CD4-positive, alpha-beta T cell treated with Interleukin-15 for 4 hours (primary cell): ENCODE data around the gene CIAO3.
A peak's percentile ranks its signal among the peaks of the same experiment; 100 is the strongest.
"Not testable (repeated sequence)": the region's sequence is repeated elsewhere in the genome, so short reads cannot be mapped to it uniquely, and the experiment has no call there.

ENCODE experiments used
- DNase-seq: peaks from one replicate; pipeline ENCODE4 v3.0.0-alpha.2; 2020; ENCODE audit warnings: low spot score

The CIAO3 gene

DNA sequence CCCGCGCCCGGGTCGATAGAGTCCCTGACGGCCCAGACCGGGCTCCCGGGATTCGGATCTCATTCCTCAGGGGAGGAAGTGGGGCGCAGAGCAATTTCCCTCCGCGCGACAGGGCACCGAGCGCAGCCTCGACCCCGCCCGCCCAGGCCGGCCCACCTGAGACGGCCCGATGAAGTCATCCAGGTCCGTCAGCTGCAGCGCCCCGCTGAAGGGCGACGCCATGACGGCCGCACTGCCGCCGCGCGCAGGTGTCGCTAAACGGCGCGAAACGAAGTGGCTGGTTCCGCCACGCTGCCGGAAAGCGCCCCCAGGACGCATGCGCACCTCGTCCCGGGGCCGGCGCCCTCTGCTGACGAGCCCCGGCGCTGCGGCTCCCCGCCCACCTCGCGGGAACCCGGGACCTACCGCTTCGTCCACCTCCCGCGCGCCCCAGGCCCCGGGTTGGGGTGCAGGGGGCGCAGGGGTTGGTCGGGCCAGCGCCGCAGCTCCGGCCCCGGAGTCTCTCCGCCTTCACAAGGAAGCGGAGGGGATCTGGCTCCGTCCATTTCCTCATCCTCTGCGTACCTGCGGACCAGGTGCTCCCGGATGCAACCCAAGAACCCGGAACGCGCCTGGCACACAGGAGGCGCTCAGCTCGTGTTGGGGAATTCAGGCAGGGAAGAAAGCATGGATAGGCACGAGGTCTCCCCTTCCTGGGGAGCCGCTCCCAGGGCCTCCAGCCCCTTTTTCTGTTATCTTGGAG is at the start of gene CIAO3:
CIAO3 (minus strand) TSS at position 234 of the 742 bp plus-strand sequence; CDS start at position 222, 12 bp downstream.
- DNase-seq, result peak; percentile 92

DNA sequence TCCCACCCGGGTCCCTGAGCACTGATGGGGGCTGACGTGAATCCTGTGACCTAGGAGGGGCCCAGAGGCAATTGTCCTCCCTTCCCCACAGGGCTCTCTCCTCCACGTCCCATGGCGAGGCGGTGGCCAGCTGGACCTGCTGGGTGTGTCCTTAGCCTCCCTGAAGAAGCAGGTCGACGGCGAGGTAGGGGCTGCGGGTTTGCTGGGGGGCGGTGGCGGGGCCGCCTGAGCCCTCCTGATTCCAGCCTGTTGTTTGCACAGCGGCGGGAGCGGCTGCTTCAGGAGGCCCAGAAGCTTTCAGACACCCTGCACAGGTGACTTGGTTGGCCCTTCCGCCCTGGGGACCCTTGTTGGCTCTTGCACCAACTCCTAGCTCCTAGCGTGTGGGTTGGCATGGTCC is 49.3 kb upstream of the CIAO3 start:
- no peak for DNase-seq

DNA sequence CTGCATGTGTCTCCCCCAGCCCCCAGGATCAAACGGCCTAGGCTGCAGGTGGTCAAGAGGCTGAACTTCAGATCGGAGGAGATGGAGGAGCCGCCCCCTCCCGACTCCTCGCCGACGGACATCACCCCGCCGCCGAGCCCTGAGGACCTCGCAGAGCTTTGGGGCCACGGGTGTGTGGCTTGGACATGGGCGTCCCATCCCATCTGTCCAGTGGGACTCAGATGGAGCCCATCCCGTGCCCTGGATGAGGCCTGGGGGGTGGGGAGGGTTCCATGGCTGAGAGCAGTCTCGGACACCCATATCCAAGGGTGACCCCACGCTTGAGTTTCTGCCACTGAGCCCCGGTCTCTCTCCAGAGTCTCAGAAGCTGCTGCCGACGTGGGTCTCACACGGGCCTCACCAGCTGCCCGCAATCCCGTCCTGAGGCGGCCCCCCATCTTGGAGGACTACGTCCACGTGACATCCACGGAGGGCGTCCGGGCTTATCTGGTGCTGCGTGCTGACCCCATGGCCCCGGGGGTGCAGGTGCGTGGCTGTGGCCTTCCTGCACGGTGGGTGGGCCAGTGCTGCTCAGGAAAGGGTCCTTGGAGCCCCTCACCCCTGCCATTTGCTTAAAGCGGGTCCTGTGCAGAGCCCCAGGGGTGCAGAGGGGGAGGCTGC is 48.5 kb upstream of the CIAO3 start:
- DNase-seq, result no peak

DNA sequence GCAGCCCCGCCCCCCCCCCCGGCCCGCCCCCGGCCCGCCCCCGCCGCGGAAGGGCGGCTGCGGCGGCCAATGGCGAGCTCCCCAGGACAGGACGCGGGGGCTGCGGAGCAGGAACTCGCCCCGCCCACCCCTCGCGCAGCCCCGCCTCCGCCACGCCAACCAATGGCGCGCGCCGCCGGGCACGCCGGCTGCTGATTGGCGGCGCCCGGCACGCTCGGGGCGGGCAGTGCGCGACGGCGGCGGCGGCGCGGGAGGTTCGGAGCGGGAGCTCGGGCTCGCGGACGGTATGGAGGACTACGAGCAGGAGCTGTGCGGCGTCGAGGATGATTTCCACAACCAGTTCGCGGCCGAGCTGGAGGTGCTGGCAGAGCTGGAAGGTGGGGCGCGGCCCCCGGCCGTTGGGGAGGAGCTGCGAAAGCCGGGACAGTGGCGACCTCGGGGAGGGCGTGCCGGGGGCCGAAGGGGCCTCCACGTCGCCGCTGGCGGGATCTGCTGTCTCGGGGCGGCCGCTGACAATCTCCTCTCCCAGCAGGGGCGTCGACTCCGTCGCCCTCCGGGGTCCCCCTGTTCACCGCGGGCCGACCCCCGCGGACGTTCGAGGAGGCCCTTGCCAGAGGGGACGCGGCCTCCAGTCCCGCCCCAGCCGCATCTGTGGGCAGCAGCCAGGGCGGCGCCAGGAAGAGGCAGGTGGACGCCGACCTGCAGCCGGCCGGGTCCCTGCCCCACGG is 47.8 kb upstream of the CIAO3 start, which contains the start of gene CHTF18:
CHTF18 (plus strand) TSS at position 222 of the 728 bp plus-strand sequence; CDS start at position 287, 65 bp downstream.
- DNase-seq, result peak; percentile 95

DNA sequence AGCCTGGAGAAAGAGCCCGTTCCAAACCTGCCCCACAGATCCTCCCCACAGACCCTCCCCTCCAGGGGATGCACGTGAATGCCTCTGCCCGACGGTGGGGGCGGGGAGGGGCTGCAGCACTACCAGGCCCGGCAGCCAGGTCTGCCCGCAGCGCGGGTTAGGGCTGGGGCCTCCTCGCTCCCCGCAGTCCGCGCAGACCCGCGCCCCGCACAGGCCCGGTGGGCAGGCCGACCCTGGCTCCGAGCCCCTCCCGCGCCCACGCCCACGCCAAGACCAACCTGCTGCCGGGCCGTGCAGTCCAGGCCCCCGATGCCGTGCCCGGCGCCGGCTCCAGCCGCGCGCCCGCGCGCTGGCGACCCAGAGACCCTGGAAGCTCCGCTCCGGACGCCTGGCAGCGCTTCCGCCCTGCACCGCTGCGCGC is 47.2 kb upstream of the CIAO3 start, which contains the start of gene RPUSD1:
RPUSD1 (minus strand) TSS at position 404 of the 421 bp plus-strand sequence. CDS start 644 bp downstream, outside the sequence.
- DNase-seq, result no peak

DNA sequence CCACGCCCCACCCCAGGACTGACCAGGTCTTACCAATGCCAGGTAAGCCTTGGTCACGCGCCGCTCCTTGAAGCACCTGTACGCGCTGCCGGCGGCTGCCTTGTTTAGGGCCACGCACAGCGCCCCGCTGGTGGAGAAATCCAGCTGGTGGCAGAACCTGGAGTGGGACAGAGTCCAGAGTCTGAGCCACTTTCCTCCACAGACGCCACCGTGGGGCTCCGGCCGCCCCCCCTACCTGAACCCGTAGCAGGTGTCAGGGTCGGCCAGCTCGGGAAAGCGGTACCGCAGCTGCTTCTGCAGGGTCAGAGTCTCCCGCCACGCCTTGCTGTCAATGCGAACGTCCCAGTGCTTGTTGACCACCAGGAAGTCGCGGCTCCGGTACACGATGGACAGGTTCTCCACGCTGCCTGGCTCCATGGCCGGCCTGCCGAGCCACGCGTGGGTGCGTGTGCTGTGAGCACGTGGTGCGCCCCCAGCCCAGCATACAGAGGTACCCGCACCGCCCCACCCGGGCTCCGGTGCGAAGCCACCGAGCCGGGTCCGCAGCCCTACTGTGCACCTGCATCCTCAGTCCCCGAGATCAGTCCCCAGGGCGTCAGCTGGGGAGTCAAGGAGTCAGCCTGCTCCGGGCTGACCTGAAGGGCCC is 46.6 kb upstream of the CIAO3 start:
- no peak for DNase-seq

DNA sequence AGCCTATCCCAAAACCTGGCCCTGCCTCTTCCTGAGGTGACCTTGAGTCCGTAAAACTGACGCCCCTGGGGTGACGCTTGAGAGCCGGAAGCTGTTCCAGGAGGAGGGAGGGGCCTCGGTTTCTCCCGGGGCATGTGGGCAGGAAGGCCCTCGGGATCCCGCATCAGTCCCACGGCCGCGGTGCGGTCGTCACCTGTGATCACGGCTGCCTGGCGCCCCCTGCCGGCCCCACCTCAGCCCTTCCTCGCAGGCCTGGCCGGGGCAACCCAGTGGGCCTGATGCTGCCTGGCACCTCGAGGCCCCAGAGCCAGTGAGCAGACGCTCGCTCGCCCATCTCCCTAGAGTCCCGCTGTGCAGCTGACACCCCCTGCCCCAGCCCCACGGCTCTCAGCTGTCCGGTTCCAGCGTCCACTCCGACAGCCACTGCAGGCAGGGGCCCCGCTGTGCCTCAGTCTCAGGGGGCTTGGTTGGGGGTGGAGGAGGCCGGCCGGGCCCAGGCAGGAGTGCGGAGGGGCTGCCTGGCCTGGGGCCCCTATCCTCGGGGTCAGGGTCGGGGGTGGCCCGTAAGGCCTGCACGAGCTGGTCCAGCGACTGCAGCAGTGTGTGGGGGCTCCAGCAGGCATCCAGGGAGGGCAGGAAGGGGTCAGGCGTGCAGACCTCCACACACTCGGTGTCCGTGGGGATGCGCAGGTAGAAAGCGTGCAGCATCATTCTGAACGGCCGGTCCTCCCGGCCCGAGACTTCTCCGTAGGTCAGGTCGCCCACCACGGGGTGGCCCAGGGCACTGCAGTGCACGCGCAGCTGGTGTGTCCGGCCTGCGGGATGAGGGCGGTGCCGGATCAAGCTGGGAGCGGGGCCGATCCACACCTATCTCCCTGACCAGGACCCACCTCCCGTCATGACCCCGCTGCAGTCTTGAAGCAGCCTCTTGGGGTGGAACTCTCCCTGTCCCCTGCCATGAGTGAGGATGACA is 45.1 kb upstream of the CIAO3 start:
- DNase-seq, result peak; percentile 74

DNA sequence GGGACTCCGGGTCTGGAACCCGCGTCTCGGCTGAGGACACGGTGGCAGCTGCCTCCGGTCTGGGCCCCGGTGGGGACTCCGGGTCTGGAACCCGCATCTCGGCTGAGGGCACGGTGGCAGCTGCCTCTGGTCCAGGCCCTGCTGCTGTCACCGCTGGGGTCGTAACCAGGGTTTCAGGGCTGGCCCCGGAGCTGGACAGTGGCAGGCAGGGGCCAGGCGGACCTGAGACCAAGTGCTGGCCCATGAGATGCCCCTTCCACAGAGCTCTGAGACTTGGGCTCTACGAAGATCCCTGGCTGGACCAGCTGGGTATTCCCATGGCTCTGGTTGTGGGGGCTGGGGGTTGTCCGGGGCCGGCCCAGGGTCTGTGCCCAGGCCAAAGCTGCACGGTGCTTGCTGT is 43.6 kb upstream of the CIAO3 start:
- DNase-seq, result no peak

DNA sequence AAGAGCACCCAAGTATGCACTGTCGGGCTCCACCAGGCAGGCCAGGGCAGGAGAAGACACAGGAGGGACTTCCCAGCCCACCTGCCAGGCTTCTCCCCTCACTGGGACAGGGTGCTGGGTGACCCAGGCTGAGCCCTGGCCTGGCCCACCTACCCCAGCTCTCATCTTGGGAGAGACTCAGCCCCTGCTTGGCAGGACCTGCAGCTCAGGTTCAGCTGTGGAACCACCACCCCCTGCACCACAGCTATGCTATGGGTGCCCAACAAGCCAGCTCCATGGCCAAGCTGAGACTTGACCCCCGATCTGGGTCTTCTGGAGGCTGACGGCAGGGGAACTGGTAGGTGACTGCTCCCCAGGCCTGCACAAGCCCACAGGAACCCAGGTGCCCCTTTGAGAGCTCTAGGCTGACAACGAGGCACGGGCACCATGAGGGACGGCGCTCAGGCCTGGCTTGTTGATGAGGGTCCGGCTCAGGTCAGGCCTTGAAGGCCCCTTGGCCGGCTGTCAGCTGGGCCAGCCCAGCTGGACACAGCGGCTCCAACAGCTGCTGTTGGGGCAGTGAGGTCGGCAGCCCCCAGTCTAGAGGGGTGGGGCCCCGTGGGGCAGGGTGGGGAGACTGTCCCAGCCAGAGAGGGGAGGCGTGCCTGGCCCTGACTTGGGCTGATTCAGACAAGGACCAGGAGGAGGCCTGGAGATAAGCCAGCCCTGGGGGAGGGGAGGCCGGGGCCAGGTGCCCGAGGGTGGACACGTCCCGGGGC is 42.8 kb upstream of the CIAO3 start:
- no peak for DNase-seq

DNA sequence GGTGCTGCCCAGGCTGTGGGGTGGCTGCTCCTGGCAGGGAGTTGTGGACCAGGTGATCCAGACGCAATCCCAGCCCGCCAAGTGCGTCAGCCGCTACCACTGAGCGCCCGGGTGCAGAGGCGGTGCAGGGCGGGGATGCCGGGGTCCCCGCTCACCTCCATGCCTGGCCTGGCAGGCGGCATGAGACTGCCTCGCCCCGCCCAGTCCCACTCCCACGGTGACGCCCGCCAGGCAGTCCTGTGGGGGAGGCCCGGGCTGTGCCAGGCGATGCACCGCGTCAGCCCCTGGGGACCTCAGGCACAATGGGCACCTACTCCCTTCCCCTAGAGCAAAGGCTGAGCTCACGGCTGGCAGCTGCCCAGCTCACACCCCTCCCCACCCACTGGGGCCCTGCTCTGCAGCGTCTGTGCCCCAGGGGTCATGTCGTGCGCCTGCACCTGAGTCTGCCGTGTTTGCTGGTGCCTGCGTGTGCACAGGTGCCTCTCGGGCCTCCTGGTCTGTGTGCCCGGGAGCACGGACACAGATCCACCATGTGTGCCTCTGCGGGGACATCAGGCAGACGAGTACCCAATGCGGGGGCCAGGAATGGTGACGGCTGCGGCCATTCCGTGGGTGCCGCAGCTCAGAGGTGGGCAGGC is 42.1 kb upstream of the CIAO3 start:
- DNase-seq, result no peak

DNA sequence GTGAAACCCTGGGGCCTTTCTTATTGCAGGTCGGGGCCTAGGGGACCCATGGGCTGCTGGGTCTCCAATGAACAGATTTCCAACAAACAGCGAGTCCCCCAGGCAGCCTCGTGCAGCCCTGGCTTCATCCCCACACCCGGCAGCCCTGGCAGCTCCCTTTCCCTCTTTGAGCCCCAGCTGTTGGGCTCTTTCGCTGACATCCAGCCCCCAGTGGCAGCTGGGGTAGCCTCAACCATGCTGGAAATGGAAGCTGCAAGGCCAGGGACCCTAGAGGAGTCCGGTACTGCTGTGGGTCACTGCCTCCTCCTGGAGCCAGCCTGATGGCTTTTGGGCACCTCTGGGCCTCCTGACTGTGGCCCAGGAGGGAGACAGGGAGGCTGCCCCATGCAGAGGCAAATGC is 41.5 kb upstream of the CIAO3 start:
- DNase-seq, result no peak

DNA sequence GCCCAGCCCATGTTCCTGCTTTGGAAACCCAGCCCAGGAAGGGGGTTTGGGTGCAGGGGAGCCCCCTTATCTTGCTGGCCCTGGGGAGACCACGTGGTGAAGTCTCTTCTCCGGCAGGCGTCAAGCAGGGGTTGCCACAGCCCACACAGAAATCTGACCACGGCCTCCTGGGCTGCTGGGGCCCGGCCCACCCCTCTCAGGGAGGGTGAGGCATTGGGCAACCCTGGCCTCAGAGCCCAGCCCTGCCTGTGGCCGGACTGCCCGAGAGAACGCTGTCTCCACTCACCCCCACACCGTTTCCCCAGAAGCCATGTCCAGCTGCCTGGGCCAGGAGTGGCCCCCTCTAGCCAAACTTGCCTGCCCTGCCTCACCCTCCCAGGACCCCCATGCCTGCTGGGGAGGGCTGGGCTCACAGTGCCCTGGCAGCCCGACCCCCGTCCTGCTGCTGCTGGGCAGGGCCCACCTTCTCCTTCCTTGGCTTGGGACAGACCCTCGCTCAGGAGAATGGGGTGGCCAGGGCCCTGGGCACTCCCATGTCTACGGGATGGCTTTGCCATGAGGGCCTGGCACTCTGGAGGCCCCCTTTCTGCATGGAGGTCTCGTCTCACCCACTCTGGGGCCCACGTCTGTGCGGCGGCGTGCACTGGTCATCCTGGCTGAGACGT is 40.7 kb upstream of the CIAO3 start:
- DNase-seq, result no peak

DNA sequence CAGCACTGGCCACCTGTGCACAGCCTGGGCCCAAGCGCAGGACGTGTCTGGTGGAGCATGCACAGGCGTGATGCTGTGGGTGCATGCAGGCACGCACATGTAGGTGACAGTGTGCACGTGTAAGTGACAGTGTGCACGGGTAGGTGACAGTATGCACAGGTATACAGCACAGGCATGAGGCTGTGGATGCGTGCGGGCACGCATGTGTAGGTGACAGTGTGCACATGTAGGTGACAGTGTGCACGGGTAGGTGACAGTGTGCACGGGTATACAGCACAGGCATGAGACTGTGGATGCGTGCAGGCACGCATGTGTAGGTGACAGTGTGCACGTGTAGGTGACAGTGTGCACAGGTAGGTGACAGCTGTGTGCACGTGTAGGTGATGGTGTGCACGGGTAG is 39.5 kb upstream of the CIAO3 start:
- DNase-seq, result no peak

DNA sequence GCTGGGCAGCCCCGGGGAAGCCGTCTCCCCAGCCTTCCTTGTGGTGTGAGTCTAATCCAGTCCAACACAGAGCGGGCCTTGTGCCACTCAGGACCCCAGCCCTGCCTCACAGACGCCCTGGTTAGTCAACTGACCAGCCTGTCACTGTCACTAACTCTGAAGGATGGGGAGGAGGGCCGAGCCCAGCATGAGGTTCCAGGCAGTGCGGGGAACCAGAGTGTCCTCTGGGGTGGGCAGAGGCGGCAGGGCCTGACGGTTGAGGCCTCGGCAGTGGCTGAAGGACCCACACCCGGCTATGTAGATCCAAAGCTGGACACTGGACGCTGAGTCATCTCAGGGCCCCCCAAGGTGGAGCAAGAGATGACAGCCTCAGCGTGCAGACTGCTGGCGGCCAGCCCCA is 38.8 kb upstream of the CIAO3 start:
- no peak for DNase-seq

DNA sequence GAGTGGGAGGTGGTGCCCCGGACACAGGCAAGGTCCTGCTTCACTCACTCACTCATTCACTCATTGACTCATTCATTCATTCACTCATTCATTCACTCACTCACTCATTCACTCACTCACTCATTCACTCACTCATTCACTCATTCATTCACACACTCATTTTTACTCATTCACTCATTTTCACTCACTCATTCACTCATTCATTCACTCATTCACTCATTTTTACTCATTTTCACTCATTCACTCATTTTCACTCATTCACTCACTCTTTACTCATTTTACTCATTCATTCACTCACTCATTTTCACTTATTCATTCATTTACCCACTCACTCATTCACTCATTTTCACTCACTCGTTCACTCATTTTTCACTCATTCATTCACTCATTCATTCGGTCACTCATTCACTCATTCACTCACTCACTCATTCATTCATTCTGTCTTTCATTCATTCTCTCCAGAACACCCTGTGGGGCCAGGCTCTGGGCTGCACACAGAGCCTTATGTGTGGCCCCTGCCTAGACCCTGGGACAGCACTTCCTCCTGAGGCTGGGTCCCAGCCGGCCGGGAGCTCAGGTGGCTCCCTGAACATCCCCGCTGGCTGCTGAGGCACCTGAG is 38.2 kb upstream of the CIAO3 start:
- DNase-seq, result no peak

DNA sequence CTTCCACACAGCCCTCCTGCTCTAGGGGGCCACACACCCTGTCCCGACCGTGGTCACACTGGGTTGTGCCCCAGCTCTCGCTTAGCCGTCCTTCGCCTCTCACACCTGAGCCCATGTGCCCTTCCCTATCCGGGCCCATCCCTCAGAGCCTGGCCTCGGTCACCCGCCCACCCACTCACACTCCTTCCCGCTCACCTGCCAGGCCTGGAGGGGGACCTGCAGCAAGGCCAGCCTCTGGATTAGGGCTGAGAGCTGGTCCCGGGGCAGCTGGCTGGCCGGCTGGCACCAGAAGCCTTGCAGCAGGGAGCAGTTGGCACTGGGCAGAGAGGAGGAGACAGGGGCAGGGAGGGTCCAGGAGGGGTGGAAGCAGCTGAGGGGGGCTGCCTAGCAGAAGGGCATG is 37.6 kb upstream of the CIAO3 start:
- no peak for DNase-seq

DNA sequence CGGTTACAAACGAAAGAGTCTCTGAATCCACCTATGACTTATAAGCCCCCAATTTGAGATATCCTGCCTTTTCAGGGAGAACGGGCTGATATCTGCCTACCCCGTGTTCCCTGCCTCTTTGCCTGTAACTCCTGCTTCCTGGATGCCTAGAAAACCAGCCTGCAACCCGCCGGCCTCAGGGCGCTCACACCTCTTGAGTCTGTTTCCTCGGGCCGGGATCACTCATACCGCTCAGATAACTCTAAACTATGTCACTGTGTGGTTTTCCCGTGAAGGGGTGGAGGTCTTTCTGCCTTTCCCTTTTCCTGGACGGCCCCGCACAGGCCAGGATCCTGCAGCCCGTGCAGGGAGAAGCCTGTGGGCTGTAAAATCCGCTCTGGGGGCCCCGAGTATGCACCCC is 37.0 kb upstream of the CIAO3 start:
- DNase-seq, result no peak

DNA sequence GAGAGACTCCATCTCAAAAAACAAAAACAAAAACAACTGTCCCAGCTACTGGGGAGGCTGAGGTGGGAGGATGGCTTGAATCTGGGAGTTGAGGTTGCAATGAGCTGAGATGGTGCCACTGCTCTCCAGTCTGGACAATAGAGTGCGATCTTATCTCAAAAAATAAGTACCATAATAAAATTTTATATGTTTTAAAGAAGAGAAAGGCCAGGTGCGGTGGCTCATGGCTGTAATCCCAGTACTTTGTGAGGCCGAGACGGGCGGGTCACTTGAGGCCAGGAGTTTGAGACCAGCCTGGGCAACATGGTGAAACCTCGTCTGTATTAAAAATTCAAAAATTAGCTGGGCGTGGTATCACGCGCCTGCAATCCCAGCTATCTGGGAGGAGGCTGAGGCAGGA is 36.0 kb upstream of the CIAO3 start:
- no peak for DNase-seq

DNA sequence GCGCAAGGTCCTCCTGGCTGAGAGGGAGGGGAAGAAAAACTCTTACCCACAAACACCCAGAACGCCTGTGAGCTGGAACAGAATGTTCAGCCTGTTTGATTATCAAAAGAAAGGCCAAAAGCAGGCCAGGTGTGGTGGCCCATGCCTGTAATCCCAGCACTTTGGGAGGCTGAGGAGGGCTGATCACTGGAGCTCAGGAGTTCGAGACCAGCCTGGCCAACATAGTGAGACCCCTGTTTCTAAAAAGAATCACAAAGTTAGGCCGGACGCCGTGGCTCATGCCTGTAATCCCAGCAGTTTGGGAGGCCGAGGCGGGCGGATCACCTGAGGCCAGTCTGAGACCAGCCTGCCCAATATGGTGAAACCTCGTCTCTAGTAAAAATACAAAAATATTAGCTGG is 35.5 kb upstream of the CIAO3 start:
- DNase-seq, result not testable (repeated sequence)
